Hepatic stellate cell (primary cell): ENCODE measurements around the gene SCRN1.

Experiments used
- DNase-seq: peaks from one replicate; pipeline ENCODE4 v3.0.0; 2011; ENCODE audit warnings: low spot score

The SCRN1 gene

GRCh38 chr7:30003098-30003497 is 13.5 kb upstream of the SCRN1 start:
- DNase-seq, result no peak

- DNase-seq, result no peak
Observed at GRCh38 chr7:30001998-30002397, 12.4 kb upstream of the SCRN1 start.

- DNase-seq, result no peak
Observed at GRCh38 chr7:29998489-29998888, 8.9 kb upstream of the SCRN1 start.

- no peak for DNase-seq
Observed at GRCh38 chr7:29996321-29996720, 6.7 kb upstream of the SCRN1 start.

DNA sequence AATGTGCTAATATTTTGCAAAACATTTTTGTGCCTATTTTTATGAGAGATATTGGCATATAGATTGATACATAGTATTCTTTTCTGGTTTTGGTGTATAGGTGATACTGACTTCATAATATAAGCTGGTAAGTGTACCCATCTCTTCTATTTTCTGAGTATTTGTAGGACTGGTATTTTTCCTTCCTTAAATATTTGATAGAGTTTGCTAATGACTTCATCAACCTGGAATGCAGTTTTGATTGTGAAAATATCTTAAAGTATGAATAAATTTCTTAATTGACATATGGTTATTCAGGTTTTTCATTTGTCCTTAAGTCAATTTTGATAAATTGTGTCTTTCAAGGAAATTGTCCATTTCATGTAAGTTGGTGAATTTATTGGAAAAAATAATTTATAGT is 6.1 kb upstream of the SCRN1 start:
- no peak for DNase-seq

- no peak for DNase-seq
Observed at GRCh38 chr7:29993140-29993539, 3.5 kb upstream of the SCRN1 start.

- no peak for DNase-seq
Observed at GRCh38 chr7:29991937-29992336, 2.3 kb upstream of the SCRN1 start.

DNA sequence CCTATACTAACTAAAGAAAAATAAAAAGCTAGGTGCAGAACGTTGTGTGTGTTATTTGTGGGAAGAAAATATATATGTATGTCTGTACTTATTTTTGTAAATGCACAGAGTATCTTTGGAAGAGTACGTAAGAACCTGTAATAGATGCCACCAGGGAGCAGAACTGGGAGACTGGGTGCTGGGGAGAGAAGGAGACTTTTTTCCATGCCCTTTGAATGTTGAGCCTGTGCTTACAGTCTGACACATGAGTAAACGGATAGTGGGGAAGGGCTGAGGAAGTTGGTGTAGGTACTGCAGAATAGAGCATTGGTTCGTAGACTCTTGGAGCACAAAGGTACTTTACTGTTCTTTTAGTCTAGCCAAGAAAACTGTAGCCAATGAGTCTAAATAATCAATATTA is 1.3 kb upstream of the SCRN1 start:
- no peak for DNase-seq

DNA sequence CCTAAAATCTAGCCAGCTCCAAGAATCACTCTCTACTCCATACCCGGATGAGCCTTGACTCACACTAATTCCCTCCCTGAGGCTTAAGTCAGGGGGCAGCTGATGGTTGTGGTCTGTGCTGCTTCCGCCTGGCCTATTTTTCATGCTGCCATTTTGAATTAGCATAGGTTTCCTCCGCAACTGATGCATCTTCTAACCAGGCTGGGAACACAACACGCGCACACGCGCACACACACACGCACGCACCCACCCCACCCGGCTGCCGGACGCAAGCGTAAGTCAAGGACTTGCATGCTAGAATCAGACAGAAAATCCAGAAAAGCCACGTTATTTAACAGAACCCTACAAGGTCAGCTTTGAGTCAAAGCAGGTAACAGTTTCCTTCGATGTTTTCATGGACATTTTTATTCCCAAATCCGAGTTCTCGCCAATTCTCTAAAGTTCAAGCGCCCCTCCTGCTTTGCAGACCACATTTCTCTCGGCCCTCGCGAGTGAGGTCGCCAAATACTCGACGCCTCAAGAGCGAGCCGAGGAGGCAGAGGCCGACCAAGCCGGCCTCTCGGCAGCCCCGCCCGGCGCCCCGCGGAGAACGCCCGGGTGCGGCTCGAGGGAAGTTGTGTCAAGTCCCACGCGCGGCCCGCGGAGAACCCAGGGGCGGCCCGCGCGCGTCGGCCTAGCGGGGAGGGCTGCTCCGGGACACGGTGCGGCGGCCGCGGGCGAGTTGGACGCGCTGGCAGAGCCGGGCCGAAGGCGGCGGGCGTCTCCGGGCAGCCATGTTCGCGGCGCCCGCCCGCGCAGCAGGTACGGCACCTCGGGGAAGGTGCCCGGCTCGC is 961 bp downstream of the SCRN1 start:
- DNase-seq, result peak; percentile 39

DNA sequence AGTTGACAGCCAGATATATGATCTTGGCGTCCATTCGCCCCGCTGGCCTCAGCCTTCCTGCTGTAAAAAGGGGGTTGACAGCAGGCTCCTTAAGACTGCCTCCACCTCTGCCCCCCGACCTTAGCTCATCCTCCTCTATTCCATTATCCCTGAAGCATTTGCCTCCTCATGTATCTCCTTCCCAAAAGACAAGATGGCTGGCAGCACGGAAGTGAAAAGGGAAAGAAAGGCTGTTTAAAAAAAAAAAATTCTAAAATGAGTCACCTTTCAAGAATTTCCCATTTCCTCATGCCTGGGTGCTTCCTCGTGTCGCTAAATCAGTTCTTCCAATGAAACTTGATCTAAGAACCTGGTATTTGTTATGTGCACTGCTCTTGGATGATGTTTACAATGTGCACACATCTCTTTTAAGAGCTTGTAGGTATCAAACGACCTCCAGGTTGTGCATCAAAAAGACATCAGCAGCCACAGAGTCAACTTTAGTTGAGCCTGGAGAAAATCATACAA is 1.7 kb downstream of the SCRN1 start:
- peak; percentile 78 for DNase-seq

GRCh38 chr7:29987083-29987482 is 2.5 kb downstream of the SCRN1 start:
- DNase-seq, result peak; percentile 45

GRCh38 chr7:29980151-29980550 is 9.4 kb downstream of the SCRN1 start:
- DNase-seq, result no peak

DNA sequence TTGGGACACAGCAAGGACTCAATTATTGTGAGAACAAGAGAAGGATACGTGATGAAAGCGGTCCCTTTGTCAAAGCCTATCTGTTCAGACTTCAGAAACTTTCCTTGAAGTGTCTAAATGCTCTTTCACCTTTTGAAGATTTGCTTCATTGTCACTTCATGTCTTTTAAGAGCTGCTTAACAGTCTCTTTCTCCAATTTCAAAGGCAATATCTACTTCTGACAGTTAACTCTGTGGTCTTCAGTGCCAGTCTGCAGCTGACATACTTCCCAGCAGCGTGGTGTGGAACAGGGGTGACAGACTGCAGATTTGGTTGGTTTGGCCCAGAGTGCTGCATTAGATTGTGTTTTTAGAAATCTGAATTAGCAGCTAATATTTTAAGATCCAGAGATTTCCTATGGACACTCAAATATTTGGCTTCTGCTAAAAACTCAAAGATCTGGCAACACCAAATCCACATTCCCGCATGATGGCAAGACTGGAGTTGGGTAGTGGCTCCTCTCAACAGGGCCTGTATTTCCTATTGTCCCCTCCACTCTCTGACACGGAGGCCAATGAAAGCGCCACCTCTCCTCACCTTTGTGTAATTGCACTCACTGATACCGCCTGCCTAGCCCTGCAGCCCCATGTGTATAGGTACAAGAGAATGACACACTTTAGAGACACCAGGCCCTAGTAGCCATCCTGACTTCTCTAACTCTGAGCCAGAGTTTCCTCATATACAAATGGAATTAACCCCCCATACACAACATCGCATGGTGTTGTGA is 11.5 kb downstream of the SCRN1 start:
- no peak for DNase-seq

- no peak for DNase-seq
Observed at GRCh38 chr7:29976673-29977415, 12.8 kb downstream of the SCRN1 start.

- DNase-seq, result no peak
Observed at GRCh38 chr7:29976266-29976665, 13.3 kb downstream of the SCRN1 start.

DNA sequence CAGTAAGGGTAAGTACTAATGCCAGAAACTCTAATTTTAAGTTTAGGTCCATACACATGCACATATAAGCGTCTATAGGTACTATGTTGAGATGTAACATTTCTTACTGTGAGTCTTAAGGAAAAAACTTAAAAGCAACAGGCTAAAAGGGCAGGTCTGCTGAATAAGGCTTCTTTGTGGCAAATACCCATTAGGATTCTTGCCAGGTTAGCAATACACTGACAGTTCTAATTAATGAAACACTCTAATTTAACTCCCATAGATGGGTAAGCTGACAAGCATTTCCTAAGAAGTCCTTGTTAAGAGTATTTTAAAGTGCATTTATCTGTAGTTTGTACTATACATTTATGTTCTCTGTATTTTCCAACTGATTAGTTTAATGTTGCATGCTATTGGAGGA is 14.0 kb downstream of the SCRN1 start:
- no peak for DNase-seq

- no peak for DNase-seq
Observed at GRCh38 chr7:29974286-29974685, 15.3 kb downstream of the SCRN1 start.

DNA sequence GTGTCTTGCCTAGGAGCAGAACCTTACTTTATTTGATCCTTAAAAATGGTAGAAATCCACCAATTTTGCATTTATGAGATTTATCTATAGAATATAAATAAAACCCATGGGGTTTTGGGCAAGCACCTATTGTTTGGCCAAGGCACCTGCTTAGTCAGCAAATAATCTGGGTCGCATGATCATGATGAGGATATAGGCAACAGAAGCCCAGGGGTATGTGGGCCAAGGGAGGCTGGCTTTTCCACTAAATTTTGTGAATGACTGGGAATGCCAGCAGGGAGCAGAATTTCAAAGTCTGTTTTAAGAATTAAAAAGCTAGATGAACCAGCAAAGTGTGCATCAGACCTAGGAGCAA is 17.3 kb downstream of the SCRN1 start:
- no peak for DNase-seq

DNA sequence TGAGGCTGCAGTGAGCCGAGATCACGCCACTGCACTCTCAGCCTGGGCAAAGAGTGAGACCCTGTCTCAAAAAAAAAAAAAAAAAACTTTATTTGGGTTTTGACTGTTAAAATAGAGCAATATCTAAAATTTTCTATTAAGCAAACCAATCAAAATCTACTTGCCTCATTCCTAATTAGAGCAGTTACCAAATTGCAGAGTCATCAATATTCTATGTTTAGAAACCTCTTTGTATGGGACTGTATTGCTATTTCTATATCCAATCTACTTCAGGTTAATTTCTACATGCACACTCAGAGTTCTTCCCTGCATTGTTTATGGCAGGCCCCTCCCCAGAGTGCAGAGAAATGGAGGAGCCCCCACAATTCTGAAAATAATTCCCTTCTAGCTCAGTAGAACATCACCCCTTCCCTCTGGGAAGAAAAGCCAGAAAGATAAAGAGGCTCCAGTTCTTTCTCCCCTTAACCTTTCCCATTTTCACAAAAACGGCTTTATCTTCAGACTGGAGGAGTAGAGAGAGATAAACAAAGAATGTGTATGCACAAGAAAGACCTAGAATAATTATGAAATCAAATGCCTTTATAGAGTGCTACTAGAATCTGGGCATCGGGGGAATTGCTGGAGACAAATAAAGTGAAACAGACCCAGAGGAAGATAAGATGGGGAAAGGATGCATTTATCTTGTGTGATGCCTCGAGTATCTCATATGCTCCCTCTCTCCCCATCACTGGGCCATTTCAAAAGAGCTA is 17.9 kb downstream of the SCRN1 start:
- no peak for DNase-seq

GRCh38 chr7:29970158-29970557 is 19.4 kb downstream of the SCRN1 start:
- DNase-seq, result no peak

DNA sequence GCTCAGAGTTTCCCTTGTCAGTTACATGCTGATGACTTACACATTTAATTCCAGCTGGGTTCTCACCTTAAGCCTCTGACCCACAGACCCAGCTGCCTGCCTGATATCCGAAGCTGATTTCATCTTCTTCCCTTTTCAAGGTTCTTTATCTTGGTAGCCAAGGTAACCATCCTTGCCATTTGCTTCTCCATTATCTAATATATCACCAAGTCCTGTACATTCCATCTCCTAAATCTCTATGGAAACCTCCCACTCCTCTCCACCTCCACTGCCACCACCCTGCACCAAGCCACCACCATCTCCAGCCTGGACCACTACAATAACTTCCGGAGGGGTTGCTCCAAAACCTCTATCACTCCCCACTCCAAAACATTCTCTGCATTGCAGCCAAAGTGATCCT is 19.9 kb downstream of the SCRN1 start:
- DNase-seq, result no peak
